Heart right ventricle (tissue), 16 donors: ENCODE results near the gene CACNG4. TPM values are rescaled to one million over a fixed set of nuclear protein-coding genes. Genes with fewer than 3 reads are reported as not detected.
A peak's percentile ranks its signal among the peaks of the same experiment; 100 is the strongest.

ENCODE experiments used
- ATAC-seq, 8 donors: fragments of 200-7000 bp; cut with Tn5 transposase; one replicate each; pipeline ENCODE4 v1.9.1; 2020; ENCODE audit warnings: mild to moderate bottlenecking in 8 of 8, moderate library complexity in 8 of 8, moderate number of reproducible peaks in 1 of 8
- DNase-seq, 2 donors: peaks; one replicate each; pipeline ENCODE4 v3.0.0-alpha.2; 2020
- H3K27ac ChIP-seq, 10 donors: fragments of 200-600 bp; sonication (generic) in 2 of 10; one replicate each; pipeline versions ENCODE4 v1.5.0 to v1.8.0; 2020 to 2022; ENCODE audit warnings: mild to moderate bottlenecking in 3 of 10
- H3K27me3 ChIP-seq, 7 donors: fragments of 200-600 bp; one replicate each; pipeline ENCODE4 v1.8.0; 2021 to 2022; ENCODE audit warnings: mild to moderate bottlenecking in 2 of 7
- H3K36me3 ChIP-seq, 9 donors: fragments of 200-600 bp; sonication (generic) in 1 of 9; one replicate each; pipeline versions ENCODE4 v1.5.0 to v1.8.0; 2020 to 2022; ENCODE audit warnings: mild to moderate bottlenecking in 2 of 9
- H3K4me1 ChIP-seq, 9 donors: fragments of 200-600 bp; sonication (generic) in 1 of 9; one replicate each; pipeline versions ENCODE4 v1.5.0 to v1.8.0; 2020 to 2022; ENCODE audit warnings: mild to moderate bottlenecking in 4 of 9
- H3K4me3 ChIP-seq, 10 donors: fragments of 200-600 bp; sonication (generic) in 2 of 10; one replicate each; pipeline versions ENCODE4 v1.5.0 to v1.8.0; 2020 to 2022; ENCODE audit warnings: mild to moderate bottlenecking in 7 of 10, moderate library complexity in 2 of 10
- H3K9me3 ChIP-seq, 11 donors: fragments of 200-600 bp in 10 of 11; sonication (generic) in 2 of 11; one replicate each; pipeline versions ENCODE4 v1.5.0 to v1.8.0; 2013 to 2022; ENCODE audit warnings: mild to moderate bottlenecking in 2 of 11, control low read depth in 1 of 11, moderate library complexity in 1 of 11
- CTCF ChIP-seq, 9 donors: fragments of 200-600 bp; sonication (generic) in 2 of 9; IDR thresholded peaks; one replicate each; pipeline versions ENCODE4 v1.5.0 to v1.8.0; 2021 to 2022; ENCODE audit warnings: antibody characterized with exemption in 9 of 9, mild to moderate bottlenecking in 5 of 9, moderate library complexity in 1 of 9
- WGBS, 2 donors: extraction: QIAGEN DNeasy Blood & Tissue Kit; methylation state at CpG; one replicate each; pipeline ENCODE4 v1.1.7; 2013; ENCODE audit warnings: inconsistent platforms in 1 of 2; 5-methylcytosine and 5-hydroxymethylcytosine counted together
- intact Hi-C, 10 donors: fragments of 100-400 bp; cut with DNase I; formaldehyde crosslinking; loops; one replicate each; pipeline versions ENCODE4 v1.11.1 to v1.14.2; 2022
- polyA plus RNA-seq, 2 donors: library from polyadenylated mRNA; stranded (reverse); fragments of 200-250 nt; gene quantifications; one replicate each; pipeline ENCODE4 v1.2.3, GENCODE V29; 2013
- total RNA-seq, 10 donors: library from RNA; stranded (reverse); fragmentation: NEBNext Ultra II Directional in 3 of 10; extraction: Animal tissue kit (Norgen Biotek cat#: 25700) in 3 of 10; gene quantifications; one replicate each; pipeline versions ENCODE4 v1.2.1 to v1.2.4, GENCODE V29; 2021 to 2023
- donor health status: Arrhythmogenic right ventricular cardiomyopathy.
- donor health status: ischemic (EF 13 %, LVEDD 7.1; RV severe dilation, severe dysfunction).
- donor health status: healthy with polysubstance abuse.
- donor health status: DM: no; HTN: yes; CAD: no.
- donor health status: DM: no; HTN: no; CAD: no.
- donor health status: ischemic (EF 25% LVEDD 6.9; RV normal size, moderate dysfunction).
- donor health status: ischemic (EF 25% LVEDD 5.7; RV mildly dilated, moderate dysfunction).
- donor health status: healthy.
- donor health status: DM: yes; HTN: yes; CAD: no.
- donor health status: Ischemic cardiomyopathy.
- donor health status: ischemic (EF 35%, LVEDD 5.7; RV mildly dilated, moderate dysfunction).
- donor health status: nonischemic (EF 11% LVEDD 7.7; RV severe dilation, severe dysfunction).
- donor health status: DM: yes; HTN: yes; CAD: no.
- donor health status: PGD.
- donor health status: ischemic (EF 29% LVEDD 5.4; RV normal size, mild dysfunction).
- donor health status: nonischemic (EF 23%, LVEDD 6.1; RV moderate dilation, normal function).

CACNG4 gene
- total and polyA plus RNA-seq, 12 donors = 0.06 to 0.11 (median 0.07) TPM; not detected in 7

GRCh38 chr17:67030641-67031040 lies 66.1 kb downstream of the CACNG4 start:
- no peak for DNase-seq
- Histone ChIP-seq H3K4me3 (no peak overlapping the region), H3K4me1 (peaks cover 0 to 11% (median 0%) of the 10 kb centered on the region in 9 donors), H3K36me3 (no peaks in the 10 kb centered on the region), H3K27me3 (no peaks in the 10 kb centered on the region), H3K9me3 (no peaks in the 10 kb centered on the region), H3K27ac (no peak overlapping the region)
- whole genome bisulfite sequencing, 2 donors = 89 to 92% methylated on average over 21 of the region's 21 CpGs
- TF ChIP-seq CTCF (IDR thresholded peaks at IDR 0.05) = no peak
- intact Hi-C loops = no loop called here
- ATAC-seq = no peak

GRCh38 chr17:67032382-67032781 lies 67.9 kb downstream of the CACNG4 start:
- ATAC-seq (no peak), DNase-seq (no peak)
- H3K27ac ChIP-seq = no peak overlapping the region
- TF ChIP-seq CTCF (IDR thresholded peaks at IDR 0.05) = no peak
- no peaks in the 10 kb centered on the region for H3K36me3 ChIP-seq
- no peaks in the 10 kb centered on the region for H3K27me3 ChIP-seq
- 88 to 92% methylated on average over 14 of the region's 14 CpGs for WGBS, 2 donors
- H3K4me3 ChIP-seq = no peak overlapping the region
- intact Hi-C loops = no loop called here
- H3K4me1 ChIP-seq = peaks cover 0 to 2% (median 0%) of the 10 kb centered on the region in 9 donors
- H3K9me3 ChIP-seq = no peaks in the 10 kb centered on the region

GRCh38 chr17:67032985-67033384 lies 68.5 kb downstream of the CACNG4 start:
- H3K4me3 ChIP-seq = no peak overlapping the region
- no peak for TF ChIP-seq CTCF (IDR thresholded peaks at IDR 0.05)
- H3K4me1 ChIP-seq = no peaks in the 10 kb centered on the region
- no peaks in the 10 kb centered on the region for H3K9me3 ChIP-seq
- H3K27ac ChIP-seq = no peak overlapping the region
- intact Hi-C loops = no loop called here
- DNase-seq = no peak
- no peaks in the 10 kb centered on the region for H3K27me3 ChIP-seq
- 90 to 92% methylated on average over 13 of the region's 13 CpGs for WGBS, 2 donors
- no peaks in the 10 kb centered on the region for H3K36me3 ChIP-seq
- no peak for ATAC-seq

DNA sequence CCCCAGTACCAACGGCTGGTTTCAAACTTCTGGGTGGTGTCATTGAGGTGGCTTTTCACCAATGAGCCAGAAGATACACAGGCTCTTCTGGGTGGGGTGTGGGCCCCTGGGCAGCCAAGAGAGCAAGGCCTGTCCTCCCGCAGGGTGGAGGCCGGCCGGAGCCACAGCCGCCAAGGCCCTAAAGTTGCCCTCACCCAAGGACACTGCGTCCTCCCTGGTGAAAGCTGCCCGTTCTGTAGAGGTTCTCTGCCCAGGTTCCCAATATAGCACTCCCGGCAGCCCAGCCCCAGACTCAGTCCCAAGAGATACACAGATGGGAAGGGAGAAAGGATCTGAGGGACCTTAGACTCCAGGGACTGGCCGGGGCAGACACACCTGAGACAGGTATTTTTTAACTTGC lies 69.1 kb downstream of the CACNG4 start:
- no peaks in the 10 kb centered on the region for H3K4me1 ChIP-seq
- ATAC-seq = peak in 3 of 8 donors; percentile 17 to 58 (median 49)
- no peak overlapping the region for H3K4me3 ChIP-seq
- DNase-seq = no peak
- WGBS, 2 donors = 85 to 89% methylated on average over 9 of the region's 9 CpGs
- H3K36me3 ChIP-seq = no peaks in the 10 kb centered on the region
- H3K27me3 ChIP-seq = no peaks in the 10 kb centered on the region
- no peak for TF ChIP-seq CTCF (IDR thresholded peaks at IDR 0.05)
- intact Hi-C loops = no loop called here
- H3K27ac ChIP-seq = no peak overlapping the region
- no peaks in the 10 kb centered on the region for H3K9me3 ChIP-seq
